GM23338 (cell line): Measurements from ENCODE around the gene CASKIN2. TPM values are rescaled to one million over a fixed set of nuclear protein-coding genes. Genes with fewer than 3 reads are reported as not detected.

Source experiments
- ATAC-seq: fragments of 200-7000 bp; cut with Tn5 transposase; 3 replicates; pipeline ENCODE4 v1.9.1; 2020
- DNase-seq: peaks from one replicate; pipeline ENCODE4 v3.0.0-alpha.2; 2015; ENCODE audit warnings: low spot score
- H2AFZ ChIP-seq: fragments of 200-600 bp; sonication (generic); 2 replicates; pipeline ENCODE4 v1.8.0; 2016; ENCODE audit warnings: antibody characterized with exemption, mild to moderate bottlenecking, moderate library complexity
- H3F3A ChIP-seq: fragments of 200-600 bp; sonication (generic); replicated peaks from 2 replicates; pipeline ENCODE4 v1.8.0; 2017; ENCODE audit warnings: antibody characterized with exemption, mixed run types, low read depth
- H3K27ac ChIP-seq: fragments of 200-600 bp; sonication (generic); 2 replicates; pipeline ENCODE4 v1.6.1; 2016; ENCODE audit warnings: low read depth
- H3K27me3 ChIP-seq: fragments of 200-600 bp; sonication (generic); 2 replicates; pipeline ENCODE4 v1.8.0; 2016; ENCODE audit warnings: mild to moderate bottlenecking, mixed run types, moderate library complexity; ENCODE audit not compliant: insufficient read depth
- H3K36me3 ChIP-seq: fragments of 200-600 bp; sonication (generic); 2 replicates; pipeline ENCODE4 v1.8.0; 2016; ENCODE audit warnings: mild to moderate bottlenecking; ENCODE audit not compliant: insufficient read depth
- H3K4me1 ChIP-seq: fragments of 200-600 bp; sonication (generic); 2 replicates; pipeline ENCODE4 v1.8.0; 2016; ENCODE audit warnings: mild to moderate bottlenecking, moderate library complexity; ENCODE audit not compliant: insufficient read depth
- H3K4me2 ChIP-seq: fragments of 200-600 bp; sonication (generic); 2 replicates; pipeline ENCODE4 v1.7.1; 2017; ENCODE audit warnings: mixed run types
- H3K4me3 ChIP-seq: fragments of 200-600 bp; sonication (generic); 2 replicates; pipeline ENCODE4 v1.6.1; 2016; ENCODE audit warnings: mixed run types
- H3K79me2 ChIP-seq: fragments of 200-600 bp; sonication (generic); replicated peaks from 2 replicates; pipeline ENCODE4 v1.8.0; 2017; ENCODE audit warnings: mild to moderate bottlenecking; ENCODE audit not compliant: insufficient read depth
- H3K9me2 ChIP-seq: fragments of 200-600 bp; sonication (generic); 2 replicates; pipeline ENCODE4 v1.8.0; 2017; ENCODE audit not compliant: insufficient read depth
- H4K20me1 ChIP-seq: fragments of 200-600 bp; sonication (generic); replicated peaks from 2 replicates; pipeline ENCODE4 v1.8.0; 2017; ENCODE audit warnings: mild to moderate bottlenecking; ENCODE audit not compliant: insufficient read depth
- H3K27ac Mint-ChIP-seq: 2 replicates; pipeline ENCODE4 v1.8.0; 2020; ENCODE audit warnings: inconsistent platforms, mild to moderate bottlenecking, moderate library complexity, mixed read lengths
- H3K27me3 Mint-ChIP-seq: 3 replicates; pipeline ENCODE4 v1.8.0; 2022; ENCODE audit warnings: low read depth, mild to moderate bottlenecking, moderate library complexity, mixed read lengths, inconsistent platforms; ENCODE audit not compliant: insufficient read depth, poor library complexity
- H3K36me3 Mint-ChIP-seq: 3 replicates; pipeline ENCODE4 v1.8.0; 2021; ENCODE audit warnings: low read depth, mild to moderate bottlenecking, inconsistent platforms, moderate library complexity, mixed read lengths
- H3K4me1 Mint-ChIP-seq: 3 replicates; pipeline ENCODE4 v1.8.0; 2020; ENCODE audit warnings: mild to moderate bottlenecking, inconsistent platforms, mixed read lengths
- H3K4me3 Mint-ChIP-seq: 3 replicates; pipeline ENCODE4 v1.8.0; 2021; ENCODE audit warnings: moderate library complexity, mild to moderate bottlenecking, inconsistent platforms, mixed read lengths
- H3K9me3 Mint-ChIP-seq: 3 replicates; pipeline ENCODE4 v1.8.0; 2020; ENCODE audit warnings: moderate library complexity, mild to moderate bottlenecking, inconsistent platforms, mixed read lengths
- CREB1 ChIP-seq: fragments of 250-450 bp; sonication (Bioruptor Pico); IDR thresholded peaks from 2 replicates; pipeline ENCODE4 v1.5.0; 2020; ENCODE audit warnings: low read depth, mild to moderate bottlenecking, moderate library complexity
- EZH2 ChIP-seq: fragments of 200-600 bp; sonication (generic); IDR thresholded peaks from one replicate; pipeline ENCODE4 v1.8.0; 2017; ENCODE audit warnings: antibody characterized with exemption, mild to moderate bottlenecking, low read depth; ENCODE audit not compliant: unreplicated experiment
- EZH2phosphoT487 ChIP-seq: fragments of 200-600 bp; sonication (generic); IDR thresholded peaks from one replicate; pipeline ENCODE4 v1.8.1; 2018; ENCODE audit warnings: antibody characterized with exemption; ENCODE audit not compliant: unreplicated experiment
- JUNB ChIP-seq: IDR thresholded peaks from one replicate; pipeline ENCODE4 v1.6.1; 2016; ENCODE audit warnings: antibody characterized with exemption; ENCODE audit not compliant: unreplicated experiment
- NANOG ChIP-seq: IDR thresholded peaks from 2 replicates; pipeline ENCODE4 v1.6.1; 2016; ENCODE audit warnings: antibody characterized with exemption, borderline replicate concordance
- POLR2AphosphoS5 ChIP-seq: IDR thresholded peaks from 2 replicates; pipeline ENCODE4 v1.6.1; 2016; ENCODE audit warnings: antibody characterized with exemption, low read depth
- REST ChIP-seq: IDR thresholded peaks from one replicate; pipeline ENCODE4 v1.6.1; 2018; ENCODE audit warnings: antibody characterized with exemption; ENCODE audit not compliant: unreplicated experiment
- STAT1 ChIP-seq: IDR thresholded peaks from one replicate; pipeline ENCODE4 v1.6.1; 2016; ENCODE audit warnings: antibody characterized with exemption; ENCODE audit not compliant: unreplicated experiment
- ZNF114 ChIP-seq: fragments of 250-450 bp; sonication (Bioruptor Pico); IDR thresholded peaks from 2 replicates; pipeline ENCODE4 v1.5.0; 2020; ENCODE audit warnings: mild to moderate bottlenecking, moderate library complexity
- ZNF331 ChIP-seq: fragments of 250-450 bp; sonication (Bioruptor Pico); IDR thresholded peaks from 2 replicates; pipeline ENCODE4 v1.5.0; 2020; ENCODE audit warnings: low read depth, mild to moderate bottlenecking, moderate library complexity
- ZNF462 ChIP-seq: fragments of 250-450 bp; sonication (Bioruptor Pico); IDR thresholded peaks from 2 replicates; pipeline ENCODE4 v1.5.0; 2020; ENCODE audit warnings: mild to moderate bottlenecking, moderate library complexity
- polyA plus RNA-seq: library from polyadenylated mRNA; unstranded; fragments of >200 nt; fragmentation: Nextera tagmentation; extraction: Ambion mirVana; gene quantifications from 2 replicates; pipeline ENCODE4 v1.2.1, GENCODE V29; 2016
- total RNA-seq: library from RNA; depleted of rRNA; stranded (reverse); fragments of >200 nt; shearing (Covaris generic); gene quantifications from 2 replicates; pipeline ENCODE4 v1.2.3, GENCODE V29; 2014
- TF ChIP-seq, protein P1 (sequence below), 2 experiments: fragments of 200-600 bp in 1 of 2; sonication (generic) in 1 of 2; conservative IDR thresholded peaks; 2 replicates each; pipeline versions ENCODE4 v1.5.1 to v1.6.1; 2016 to 2017; ENCODE audit warnings: antibody characterized with exemption in 2 of 2, low read depth in 2 of 2, mild to moderate bottlenecking in 2 of 2, moderate library complexity in 1 of 2
- TF ChIP-seq, protein P2 (sequence below): IDR thresholded peaks from 2 replicates; pipeline ENCODE4 v1.6.1; 2016; ENCODE audit warnings: antibody characterized with exemption

The CASKIN2 gene
- total and polyA plus RNA-seq, 2 experiments from 2014 or later, result 4.9 to 21.5 TPM

- Histone ChIP-seq H3K79me2 (peaks cover 16% of the 10 kb centered on the region), H3K4me2 (no peak overlapping the region), H3F3A (no peaks in the 10 kb centered on the region), H3K27ac (no peak overlapping the region), H3K4me3 (no peak overlapping the region), H2AFZ (no peak overlapping the region), H4K20me1 (no peaks in the 10 kb centered on the region; the same call in 1 of the 2 replicates), H3K9me2 (no peaks in the 10 kb centered on the region), H3K4me1 (peaks cover 8% of the 10 kb centered on the region), H3K36me3 (no peaks in the 10 kb centered on the region), H3K27me3 (no peaks in the 10 kb centered on the region)
- DNase-seq, result no peak
- Mint-ChIP-seq H3K4me3 (no peak overlapping the region; the same call in 2 of the 3 replicates), H3K9me3 (no peaks in the 10 kb centered on the region), H3K36me3 (no peaks in the 10 kb centered on the region), H3K4me1 (peaks cover 12% of the 10 kb centered on the region), H3K27ac (no peak overlapping the region), H3K27me3 (peaks cover 2% of the 10 kb centered on the region)
- TF ChIP-seq JUNB, result no peak
- no peak for TF ChIP-seq NANOG
- no peak for TF ChIP-seq ZNF114 (CRISPR knock-in tag)
- TF ChIP-seq, protein P1, sequence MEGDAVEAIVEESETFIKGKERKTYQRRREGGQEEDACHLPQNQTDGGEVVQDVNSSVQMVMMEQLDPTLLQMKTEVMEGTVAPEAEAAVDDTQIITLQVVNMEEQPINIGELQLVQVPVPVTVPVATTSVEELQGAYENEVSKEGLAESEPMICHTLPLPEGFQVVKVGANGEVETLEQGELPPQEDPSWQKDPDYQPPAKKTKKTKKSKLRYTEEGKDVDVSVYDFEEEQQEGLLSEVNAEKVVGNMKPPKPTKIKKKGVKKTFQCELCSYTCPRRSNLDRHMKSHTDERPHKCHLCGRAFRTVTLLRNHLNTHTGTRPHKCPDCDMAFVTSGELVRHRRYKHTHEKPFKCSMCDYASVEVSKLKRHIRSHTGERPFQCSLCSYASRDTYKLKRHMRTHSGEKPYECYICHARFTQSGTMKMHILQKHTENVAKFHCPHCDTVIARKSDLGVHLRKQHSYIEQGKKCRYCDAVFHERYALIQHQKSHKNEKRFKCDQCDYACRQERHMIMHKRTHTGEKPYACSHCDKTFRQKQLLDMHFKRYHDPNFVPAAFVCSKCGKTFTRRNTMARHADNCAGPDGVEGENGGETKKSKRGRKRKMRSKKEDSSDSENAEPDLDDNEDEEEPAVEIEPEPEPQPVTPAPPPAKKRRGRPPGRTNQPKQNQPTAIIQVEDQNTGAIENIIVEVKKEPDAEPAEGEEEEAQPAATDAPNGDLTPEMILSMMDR (conservative IDR thresholded peaks at IDR 0.05; ENCODE audit: low read depth in 2 of 2), result no peak
- no peak for TF ChIP-seq STAT1
- no peak for TF ChIP-seq ZNF331 (CRISPR knock-in tag)
- TF ChIP-seq CREB1 (CRISPR knock-in tag), result no peak
- TF ChIP-seq, protein P2, sequence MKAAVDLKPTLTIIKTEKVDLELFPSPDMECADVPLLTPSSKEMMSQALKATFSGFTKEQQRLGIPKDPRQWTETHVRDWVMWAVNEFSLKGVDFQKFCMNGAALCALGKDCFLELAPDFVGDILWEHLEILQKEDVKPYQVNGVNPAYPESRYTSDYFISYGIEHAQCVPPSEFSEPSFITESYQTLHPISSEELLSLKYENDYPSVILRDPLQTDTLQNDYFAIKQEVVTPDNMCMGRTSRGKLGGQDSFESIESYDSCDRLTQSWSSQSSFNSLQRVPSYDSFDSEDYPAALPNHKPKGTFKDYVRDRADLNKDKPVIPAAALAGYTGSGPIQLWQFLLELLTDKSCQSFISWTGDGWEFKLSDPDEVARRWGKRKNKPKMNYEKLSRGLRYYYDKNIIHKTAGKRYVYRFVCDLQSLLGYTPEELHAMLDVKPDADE, result no peak
- no peak for TF ChIP-seq POLR2AphosphoS5
- no peak for TF ChIP-seq REST
- no peak for TF ChIP-seq ZNF462
- no peak for TF ChIP-seq EZH2phosphoT487
- TF ChIP-seq EZH2, result no peak
- ATAC-seq, result no peak
Measured at GRCh38 chr17:75459590-75460267, 55.6 kb downstream of the CASKIN2 start.
